Measurements from ENCODE around the gene GLCE.

GLCE gene

GRCh38 chr15:69128667-69129311, 31.6 kb upstream of the GLCE start:
- Histone ChIP-seq H3K27me3 (ENCODE audit: low read length) (no peaks in the 10 kb centered on the region), H3K4me3 (ENCODE audit: insufficient read depth, low read length, poor library complexity, severe bottlenecking) (no peak overlapping the region), H2AFZ (ENCODE audit: low read depth, low read length, severe bottlenecking) (no peak overlapping the region), H3K9me3 (ENCODE audit: insufficient read depth, low read length) (no peaks in the 10 kb centered on the region), H3K9me2 (replicated peaks; ENCODE audit: insufficient read depth, low read length) (no peaks in the 10 kb centered on the region), H3F3A (ENCODE audit: insufficient read depth) (no peaks in the 10 kb centered on the region), H3K27ac (ENCODE audit: low read depth, low read length) (no peak overlapping the region), H4K20me1 (ENCODE audit: low read depth, low read length) (no peaks in the 10 kb centered on the region), H3K79me2 (ENCODE audit: insufficient read depth, low read length) (no peaks in the 10 kb centered on the region), H3K36me3 (ENCODE audit: low read length) (no peaks in the 10 kb centered on the region), H3K9ac (ENCODE audit: low read length) (no peak overlapping the region), H3K4me2 (ENCODE audit: low read depth, low read length, poor library complexity, severe bottlenecking) (no peak overlapping the region)
- TF ChIP-seq CTCF (IDR thresholded peaks at IDR 0.05; ENCODE audit: insufficient read depth, low read length, poor library complexity, severe bottlenecking) (no peak), EZH2phosphoT487 (conservative IDR thresholded peaks at IDR 0.05; ENCODE audit: low read length) (no peak)

GRCh38 chr15:69131362-69132220, 28.8 kb upstream of the GLCE start:
- no peak overlapping the region for H3K27ac ChIP-seq (ENCODE audit: low read depth, low read length)
- H3F3A ChIP-seq (ENCODE audit: insufficient read depth): no peaks in the 10 kb centered on the region
- H3K9me2 ChIP-seq (replicated peaks; ENCODE audit: insufficient read depth, low read length): no peaks in the 10 kb centered on the region
- H3K79me2 ChIP-seq (ENCODE audit: insufficient read depth, low read length): no peaks in the 10 kb centered on the region
- no peak overlapping the region for H3K4me3 ChIP-seq (ENCODE audit: insufficient read depth, low read length, poor library complexity, severe bottlenecking)
- TF ChIP-seq CTCF (IDR thresholded peaks at IDR 0.05; ENCODE audit: insufficient read depth, low read length, poor library complexity, severe bottlenecking) (no peak), EZH2phosphoT487 (conservative IDR thresholded peaks at IDR 0.05; ENCODE audit: low read length) (no peak)
- H3K4me2 ChIP-seq (ENCODE audit: low read depth, low read length, poor library complexity, severe bottlenecking): no peak overlapping the region
- H3K36me3 ChIP-seq (ENCODE audit: low read length): no peaks in the 10 kb centered on the region
- H3K9ac ChIP-seq (ENCODE audit: low read length): no peak overlapping the region
- H4K20me1 ChIP-seq (ENCODE audit: low read depth, low read length): no peaks in the 10 kb centered on the region
- H3K9me3 ChIP-seq (ENCODE audit: insufficient read depth, low read length): no peaks in the 10 kb centered on the region
- no peak overlapping the region for H2AFZ ChIP-seq (ENCODE audit: low read depth, low read length, severe bottlenecking)
- H3K27me3 ChIP-seq (ENCODE audit: low read length): no peaks in the 10 kb centered on the region

GRCh38 chr15:69132430-69132829, 28.0 kb upstream of the GLCE start:
- H3F3A ChIP-seq (ENCODE audit: insufficient read depth): no peaks in the 10 kb centered on the region
- no peak overlapping the region for H3K9ac ChIP-seq (ENCODE audit: low read length)
- no peaks in the 10 kb centered on the region for H3K27me3 ChIP-seq (ENCODE audit: low read length)
- H3K27ac ChIP-seq (ENCODE audit: low read depth, low read length): no peak overlapping the region
- H3K36me3 ChIP-seq (ENCODE audit: low read length): no peaks in the 10 kb centered on the region
- no peaks in the 10 kb centered on the region for H3K9me3 ChIP-seq (ENCODE audit: insufficient read depth, low read length)
- no peaks in the 10 kb centered on the region for H4K20me1 ChIP-seq (ENCODE audit: low read depth, low read length)
- no peak for TF ChIP-seq CTCF (IDR thresholded peaks at IDR 0.05; ENCODE audit: insufficient read depth, low read length, poor library complexity, severe bottlenecking)
- no peak for TF ChIP-seq EZH2phosphoT487 (conservative IDR thresholded peaks at IDR 0.05; ENCODE audit: low read length)
- no peaks in the 10 kb centered on the region for H3K79me2 ChIP-seq (ENCODE audit: insufficient read depth, low read length)
- H3K4me3 ChIP-seq (ENCODE audit: insufficient read depth, low read length, poor library complexity, severe bottlenecking): no peak overlapping the region
- H3K9me2 ChIP-seq (replicated peaks; ENCODE audit: insufficient read depth, low read length): no peaks in the 10 kb centered on the region
- H2AFZ ChIP-seq (ENCODE audit: low read depth, low read length, severe bottlenecking): no peak overlapping the region
- no peak overlapping the region for H3K4me2 ChIP-seq (ENCODE audit: low read depth, low read length, poor library complexity, severe bottlenecking)

All from SU-DHL-6 (cell line).